Dermis blood vessel endothelial cell (primary cell): ENCODE results near the gene FRRS1. TPM values are rescaled to one million over a fixed set of nuclear protein-coding genes. Genes with fewer than 3 reads are reported as not detected.
A peak's percentile ranks its signal among the peaks of the same experiment; 100 is the strongest.
"Not testable (repeated sequence)": the region's sequence is repeated elsewhere in the genome, so short reads cannot be mapped to it uniquely, and the experiment has no call there.

ENCODE experiments used
- DNase-seq: peaks from one replicate; pipeline ENCODE4 v3.0.0; 2010
- total RNA-seq: library from RNA; depleted of rRNA; stranded (reverse); fragments of >200 nt; gene quantifications from 2 replicates; pipeline ENCODE4 v1.2.3, GENCODE V29; 2014

Gene FRRS1
- total RNA-seq, 1 donor from 2014 or later: 2.9 TPM

GRCh38 chr1:99764909-99765308 is 1.5 kb downstream of the FRRS1 start:
- DNase-seq: no peak

- DNase-seq: no peak
Measured at GRCh38 chr1:99764439-99764838, 2.0 kb downstream of the FRRS1 start.

- DNase-seq: no peak
Measured at GRCh38 chr1:99763956-99764355, 2.5 kb downstream of the FRRS1 start.

- no peak for DNase-seq
Measured at GRCh38 chr1:99761774-99762173, 4.7 kb downstream of the FRRS1 start.

- DNase-seq: no peak
Measured at GRCh38 chr1:99759518-99760160, 6.8 kb downstream of the FRRS1 start.

- DNase-seq: not testable (repeated sequence)
Measured at GRCh38 chr1:99758686-99759517, 7.5 kb downstream of the FRRS1 start.

GRCh38 chr1:99758073-99758511 is 8.3 kb downstream of the FRRS1 start:
- no peak for DNase-seq

GRCh38 chr1:99756598-99756997 is 9.8 kb downstream of the FRRS1 start:
- DNase-seq: no peak

GRCh38 chr1:99755664-99756063 is 10.8 kb downstream of the FRRS1 start:
- DNase-seq: no peak

GRCh38 chr1:99754697-99755096 is 11.7 kb downstream of the FRRS1 start:
- DNase-seq: no peak

GRCh38 chr1:99754055-99754626 is 12.3 kb downstream of the FRRS1 start:
- DNase-seq: no peak

GRCh38 chr1:99751877-99752504 is 14.4 kb downstream of the FRRS1 start:
- no peak for DNase-seq

- DNase-seq: no peak
Measured at GRCh38 chr1:99749504-99750347, 16.7 kb downstream of the FRRS1 start.

GRCh38 chr1:99748419-99748818 is 18.0 kb downstream of the FRRS1 start:
- DNase-seq: no peak

GRCh38 chr1:99745684-99746083 is 20.8 kb downstream of the FRRS1 start:
- no peak for DNase-seq

- no peak for DNase-seq
Measured at GRCh38 chr1:99745061-99745460, 21.4 kb downstream of the FRRS1 start.

GRCh38 chr1:99740141-99740540 is 26.3 kb downstream of the FRRS1 start:
- DNase-seq: no peak

- DNase-seq: no peak
Measured at GRCh38 chr1:99738858-99739465, 27.5 kb downstream of the FRRS1 start.

- peak; percentile 91 for DNase-seq
Measured at GRCh38 chr1:99737016-99737415, 29.4 kb downstream of the FRRS1 start.

- DNase-seq: no peak
Measured at GRCh38 chr1:99735852-99736251, 30.6 kb downstream of the FRRS1 start.

- no peak for DNase-seq
Measured at GRCh38 chr1:99731384-99731783, 35.1 kb downstream of the FRRS1 start.
